Naive thymus-derived CD4-positive, alpha-beta T cell (primary cell): ENCODE data around the gene TTC8. TPM values are rescaled to one million over a fixed set of nuclear protein-coding genes. Genes with fewer than 3 reads are reported as not detected.

Experiments used
- ATAC-seq: fragments of 150-1000 bp; cut with Tn5 transposase; 2 replicates; pipeline ENCODE4 v1.10.0; 2021; ENCODE audit warnings: mild to moderate bottlenecking, moderate library complexity
- CTCF ChIA-PET: fragments of 350-600 bp; sonication (Branson Sonifier 250); formaldehyde crosslinking; loops from one replicate; lab custom pipeline; 2021; ENCODE audit warnings: antibody characterized with exemption; lab: Charles Lee
- POLR2A ChIA-PET: fragments of 350-600 bp; sonication (Branson Sonifier 250); formaldehyde crosslinking; loops from one replicate; lab custom pipeline; 2021; ENCODE audit warnings: antibody characterized with exemption, inconsistent platforms; lab: Charles Lee
- DNase-seq, 9 donors: peaks; one replicate each; pipeline versions ENCODE4 v3.0.0 to v3.0.0-alpha.2; 2020 to 2022; ENCODE audit warnings: mixed read lengths in 1 of 9
- H3K27ac ChIP-seq: one replicate; pipeline ENCODE4 v1.7.0; 2013; ENCODE audit warnings: mild to moderate bottlenecking, low read depth, low read length, moderate library complexity
- H3K27me3 ChIP-seq, 2 donors: one replicate each; pipeline ENCODE4 v1.7.0; 2013; ENCODE audit warnings: low read length in 2 of 2, mild to moderate bottlenecking in 2 of 2, moderate library complexity in 2 of 2; ENCODE audit not compliant: control insufficient read depth in 2 of 2, insufficient read depth in 2 of 2
- H3K36me3 ChIP-seq, 3 experiments: 1 replicate in 2 of 3; 2 replicates in 1 of 3; pipeline ENCODE4 v1.7.0; 2013; ENCODE audit warnings: low read length in 3 of 3, mild to moderate bottlenecking in 3 of 3, moderate library complexity in 1 of 3; ENCODE audit not compliant: insufficient read depth in 3 of 3, control insufficient read depth in 2 of 3
- H3K4me1 ChIP-seq, 2 donors: one replicate each; pipeline ENCODE4 v1.7.0; 2013; ENCODE audit warnings: low read length in 2 of 2, mild to moderate bottlenecking in 2 of 2, moderate library complexity in 1 of 2; ENCODE audit not compliant: control insufficient read depth in 2 of 2, insufficient read depth in 2 of 2
- H3K4me3 ChIP-seq: 2 replicates; pipeline ENCODE4 v1.7.0; 2013; ENCODE audit warnings: mild to moderate bottlenecking, low read length
- H3K9me3 ChIP-seq, 3 experiments: 1 replicate in 2 of 3; 2 replicates in 1 of 3; pipeline ENCODE4 v1.7.0; 2013; ENCODE audit warnings: low read length in 3 of 3; ENCODE audit not compliant: control insufficient read depth in 2 of 3
- H3K27ac Mint-ChIP-seq, 9 donors: one replicate each; pipeline ENCODE4 v1.8.0; 2020 to 2022; ENCODE audit warnings: mixed read lengths in 9 of 9, mild to moderate bottlenecking in 8 of 9, moderate library complexity in 5 of 9, inconsistent platforms in 2 of 9
- H3K27me3 Mint-ChIP-seq, 5 donors: one replicate each; pipeline ENCODE4 v1.8.0; 2021 to 2022; ENCODE audit warnings: mixed read lengths in 5 of 5, mild to moderate bottlenecking in 1 of 5
- H3K36me3 Mint-ChIP-seq, 5 donors: one replicate each; pipeline ENCODE4 v1.8.0; 2020 to 2022; ENCODE audit warnings: mixed read lengths in 5 of 5, mild to moderate bottlenecking in 3 of 5, inconsistent platforms in 1 of 5
- H3K4me1 Mint-ChIP-seq, 7 donors: one replicate each; pipeline ENCODE4 v1.8.0; 2020 to 2022; ENCODE audit warnings: mixed read lengths in 7 of 7, mild to moderate bottlenecking in 3 of 7, inconsistent platforms in 1 of 7
- H3K4me3 Mint-ChIP-seq, 10 donors: one replicate each; pipeline ENCODE4 v1.8.0; 2020 to 2022; ENCODE audit warnings: mild to moderate bottlenecking in 10 of 10, mixed read lengths in 10 of 10, moderate library complexity in 6 of 10, inconsistent platforms in 2 of 10
- H3K9me3 Mint-ChIP-seq, 11 donors: one replicate each; pipeline ENCODE4 v1.8.0; 2020 to 2022; ENCODE audit warnings: mixed read lengths in 11 of 11, mild to moderate bottlenecking in 4 of 11, inconsistent platforms in 1 of 11, moderate library complexity in 1 of 11
- intact Hi-C, 2 donors: fragments of 100-400 bp; cut with micrococcal nuclease; formaldehyde crosslinking; loops; one replicate each; pipeline ENCODE4 v1.15.1; 2023
- polyA plus RNA-seq, 2 donors: library from polyadenylated mRNA; unstranded; fragments of 300-500 nt; fragmentation: Illumina TruSeq; gene quantifications; one replicate each; pipeline ENCODE4 v1.2.3, GENCODE V29; 2021
- total RNA-seq, 6 experiments: library from RNA in 5 of 6; stranded (reverse) in 5 of 6; gene quantifications; 1 replicate in 5 of 6; 2 replicates in 1 of 6; pipeline ENCODE4 v1.2.3 and lab custom pipeline; 2021 to 2026

The TTC8 gene
- total and polyA plus RNA-seq, 7 experiments from 2014 or later = 1.3 to 3.4 (median 2.1) TPM

DNA sequence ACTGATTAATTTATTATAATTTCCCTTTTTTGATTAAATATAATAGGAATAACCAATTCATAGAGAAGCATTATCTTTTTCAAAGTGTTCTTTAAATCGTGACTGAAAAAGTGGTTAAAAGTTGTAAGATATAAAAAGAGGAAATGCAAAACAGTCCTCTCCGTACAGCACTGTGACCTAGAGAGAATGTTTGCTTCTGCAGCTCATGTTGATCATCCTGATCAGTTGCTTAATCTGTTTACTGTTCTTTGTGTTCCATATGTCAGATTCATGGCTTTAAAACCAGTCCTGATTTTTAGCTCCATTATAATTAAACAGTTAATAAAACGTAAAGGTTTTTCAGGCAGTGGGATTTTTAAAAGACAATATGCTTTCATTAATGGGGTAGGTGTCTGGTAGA is 4.7 kb downstream of the TTC8 start:
- CTCF ChIA-PET = no interaction called here
- intact Hi-C loops = loop anchor here in 1 of 2 donors (10.0 kb wide), 1 partner anchor 834 kb away; the partner anchor contains the start of gene GALC

DNA sequence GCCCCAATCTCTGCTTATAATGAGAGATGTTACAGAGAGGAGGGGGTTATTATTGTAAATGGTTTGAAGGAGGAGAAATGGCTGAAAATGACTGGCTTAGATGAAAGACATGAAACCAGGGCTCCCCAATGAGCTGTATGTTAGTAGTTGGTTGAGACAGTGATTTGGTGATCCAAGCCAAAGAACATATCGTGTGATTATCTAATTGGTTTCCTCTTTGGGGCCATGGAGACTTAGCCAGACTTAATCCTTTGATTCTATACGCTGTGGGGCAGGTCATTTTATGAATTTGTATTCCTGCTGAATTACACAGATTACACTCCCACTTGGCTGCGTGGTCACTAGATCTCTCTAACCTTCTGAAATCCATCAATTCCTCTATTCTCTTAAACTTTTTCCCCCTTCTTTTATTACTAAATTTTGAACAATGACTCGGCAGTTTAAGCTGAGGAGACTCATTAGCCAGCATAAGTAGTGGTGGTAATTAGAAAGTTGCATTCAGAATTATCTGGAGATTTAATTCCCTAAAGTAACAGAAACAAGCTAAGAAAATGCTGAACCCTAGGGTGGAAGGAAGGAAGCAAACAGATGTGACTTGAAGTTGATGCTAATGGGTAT is 5.3 kb downstream of the TTC8 start:
- Mint-ChIP-seq H3K4me1 (peaks cover 0 to 11% (median 6%) of the 10 kb centered on the region in 7 donors), H3K4me3 (no peak overlapping the region), H3K27me3 (peaks cover 0 to 20% (median 6%) of the 10 kb centered on the region in 5 donors), H3K27ac (no peak overlapping the region), H3K9me3 (no peaks in the 10 kb centered on the region), H3K36me3 (no peaks in the 10 kb centered on the region)
- ChIA-PET POLR2A (interaction anchor here (0.7 to 0.8 kb wide), 2 partner anchors 41 to 151 kb away, joined by 3 read pairs; no protein-coding TSS in a partner anchor), CTCF (no interaction called here)
- Histone ChIP-seq H3K36me3 (no peaks in the 10 kb centered on the region), H3K27ac (no peak overlapping the region), H3K4me3 (no peak overlapping the region), H3K9me3 (no peaks in the 10 kb centered on the region), H3K4me1 (peaks cover 3 to 5% of the 10 kb centered on the region in 2 donors), H3K27me3 (no peaks in the 10 kb centered on the region)
- no peak for ATAC-seq
- DNase-seq = no peak
- intact Hi-C loops = loop anchor here in 1 of 2 donors (10.0 kb wide), 1 partner anchor 835 kb away; the partner anchor contains the start of gene GALC

More for the DNA sequence above, 4.7 kb downstream of the TTC8 start:
- Mint-ChIP-seq H3K9me3 (no peaks in the 10 kb centered on the region), H3K36me3 (no peaks in the 10 kb centered on the region), H3K27me3 (peaks cover 0 to 18% (median 6%) of the 10 kb centered on the region in 5 donors), H3K4me1 (peaks cover 0 to 13% (median 7%) of the 10 kb centered on the region in 7 donors), H3K27ac (no peak overlapping the region), H3K4me3 (no peak overlapping the region)
- no peak for ATAC-seq
- no peak for DNase-seq
- Histone ChIP-seq H3K9me3 (no peaks in the 10 kb centered on the region), H3K27me3 (no peaks in the 10 kb centered on the region), H3K4me3 (no peak overlapping the region), H3K27ac (no peak overlapping the region), H3K36me3 (no peaks in the 10 kb centered on the region), H3K4me1 (peaks cover 5 to 6% of the 10 kb centered on the region in 2 donors)
- POLR2A ChIA-PET = no interaction called here

DNA sequence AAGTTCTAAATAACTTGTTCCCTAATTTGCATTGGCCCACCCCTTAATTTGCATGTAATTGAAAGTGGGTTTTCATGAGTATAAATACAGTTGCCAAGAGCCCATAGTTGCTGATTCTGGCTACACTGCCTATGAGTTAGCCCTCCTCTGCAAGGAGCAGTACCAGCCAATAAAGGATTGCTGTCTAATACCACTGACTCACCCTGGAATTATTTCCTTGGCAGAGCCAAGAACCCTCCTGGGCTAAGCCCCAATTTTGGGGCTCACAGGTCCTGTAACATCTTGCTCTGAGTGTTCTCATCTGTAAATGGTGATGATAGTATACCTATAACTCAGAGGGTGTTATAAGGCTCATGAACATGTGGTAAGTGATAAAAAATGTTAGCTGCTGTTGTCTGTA is 6.8 kb downstream of the TTC8 start:
- H3K27ac Mint-ChIP-seq = no peak overlapping the region
- no peak overlapping the region for H3K4me3 ChIP-seq
- intact Hi-C loops = no loop called here
- H3K27me3 Mint-ChIP-seq = peaks cover 0 to 26% (median 6%) of the 10 kb centered on the region in 5 donors
- ATAC-seq (no peak), DNase-seq (no peak)
- H3K27me3 ChIP-seq = no peaks in the 10 kb centered on the region
- no peaks in the 10 kb centered on the region for H3K4me1 ChIP-seq
- no peaks in the 10 kb centered on the region for H3K36me3 ChIP-seq
- peaks cover 0 to 3% (median 0%) of the 10 kb centered on the region in 7 donors for H3K4me1 Mint-ChIP-seq
- H3K9me3 ChIP-seq = no peaks in the 10 kb centered on the region
- ChIA-PET POLR2A (no interaction called here), CTCF (no interaction called here)
- no peaks in the 10 kb centered on the region for H3K9me3 Mint-ChIP-seq
- no peak overlapping the region for H3K4me3 Mint-ChIP-seq
- H3K27ac ChIP-seq = no peak overlapping the region
- H3K36me3 Mint-ChIP-seq = no peaks in the 10 kb centered on the region

DNA sequence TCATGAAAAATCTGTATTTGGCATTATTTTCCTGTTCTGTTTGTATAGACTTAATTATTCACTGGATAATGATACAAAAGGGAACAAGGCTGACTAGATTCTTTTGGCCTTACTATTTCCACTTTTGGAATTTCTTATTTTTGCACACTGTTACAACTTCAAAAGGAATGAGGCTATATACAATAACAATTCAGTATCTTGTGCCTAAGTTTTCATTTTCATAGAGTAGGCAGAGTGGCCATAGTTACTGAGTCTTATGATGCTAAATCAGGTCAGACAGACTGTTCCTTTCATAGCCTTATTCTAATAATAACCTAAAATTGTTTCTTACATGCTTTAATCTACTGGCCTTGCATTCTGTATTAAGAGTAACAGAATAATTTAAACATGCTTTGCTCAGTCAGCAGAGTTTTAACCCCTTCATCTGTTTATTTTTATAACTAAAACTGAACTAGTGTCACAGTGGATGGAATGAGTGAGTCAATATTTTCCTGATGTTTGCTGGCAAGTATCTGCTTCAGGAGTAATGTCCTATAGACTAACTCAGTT is 10.5 kb downstream of the TTC8 start:
- Histone ChIP-seq H3K27me3 (no peaks in the 10 kb centered on the region), H3K4me3 (no peak overlapping the region), H3K9me3 (no peaks in the 10 kb centered on the region), H3K27ac (no peak overlapping the region), H3K4me1 (no peaks in the 10 kb centered on the region), H3K36me3 (no peaks in the 10 kb centered on the region)
- DNase-seq = no peak
- H3K27me3 Mint-ChIP-seq = peaks cover 0 to 23% (median 12%) of the 10 kb centered on the region in 5 donors
- H3K36me3 Mint-ChIP-seq = peaks cover 0 to 5% (median 0%) of the 10 kb centered on the region in 5 donors
- H3K27ac Mint-ChIP-seq = no peak overlapping the region
- CTCF ChIA-PET = no interaction called here
- intact Hi-C loops = no loop called here
- POLR2A ChIA-PET = no interaction called here
- no peak overlapping the region for H3K4me3 Mint-ChIP-seq
- ATAC-seq = no peak
- peaks cover 0 to 3% (median 0%) of the 10 kb centered on the region in 7 donors for H3K4me1 Mint-ChIP-seq
- H3K9me3 Mint-ChIP-seq = no peaks in the 10 kb centered on the region

DNA sequence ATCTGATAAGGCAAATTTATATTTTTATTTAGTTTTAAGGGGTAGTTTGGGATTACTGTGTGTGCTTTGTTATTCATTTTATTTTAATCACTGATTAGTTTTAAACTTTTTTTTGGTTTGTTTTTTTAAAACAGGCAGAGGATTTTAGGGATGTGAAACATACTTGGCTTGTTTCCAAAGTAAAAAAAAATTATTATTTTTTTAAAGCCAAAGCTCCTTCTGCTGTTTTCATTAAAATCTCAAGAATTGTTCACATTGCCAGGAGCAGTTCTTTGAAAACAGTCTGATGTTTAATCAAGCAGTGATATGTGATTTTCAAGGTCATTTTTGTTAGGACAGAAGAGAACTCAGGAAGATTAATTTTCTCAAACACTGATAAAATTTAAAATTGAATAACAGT is 11.2 kb downstream of the TTC8 start:
- H3K9me3 ChIP-seq = no peaks in the 10 kb centered on the region
- no peak overlapping the region for H3K4me3 ChIP-seq
- peaks cover 0 to 2% (median 0%) of the 10 kb centered on the region in 7 donors for H3K4me1 Mint-ChIP-seq
- no peak overlapping the region for H3K4me3 Mint-ChIP-seq
- peaks cover 0 to 5% (median 0%) of the 10 kb centered on the region in 5 donors for H3K36me3 Mint-ChIP-seq
- DNase-seq (no peak), ATAC-seq (no peak)
- intact Hi-C loops = no loop called here
- H3K27ac Mint-ChIP-seq = no peak overlapping the region
- H3K4me1 ChIP-seq = no peaks in the 10 kb centered on the region
- H3K27ac ChIP-seq = no peak overlapping the region
- H3K36me3 ChIP-seq = no peaks in the 10 kb centered on the region
- no peaks in the 10 kb centered on the region for H3K9me3 Mint-ChIP-seq
- POLR2A ChIA-PET = no interaction called here
- CTCF ChIA-PET = no interaction called here
- H3K27me3 ChIP-seq = no peaks in the 10 kb centered on the region
- H3K27me3 Mint-ChIP-seq = peaks cover 0 to 23% (median 12%) of the 10 kb centered on the region in 5 donors

DNA sequence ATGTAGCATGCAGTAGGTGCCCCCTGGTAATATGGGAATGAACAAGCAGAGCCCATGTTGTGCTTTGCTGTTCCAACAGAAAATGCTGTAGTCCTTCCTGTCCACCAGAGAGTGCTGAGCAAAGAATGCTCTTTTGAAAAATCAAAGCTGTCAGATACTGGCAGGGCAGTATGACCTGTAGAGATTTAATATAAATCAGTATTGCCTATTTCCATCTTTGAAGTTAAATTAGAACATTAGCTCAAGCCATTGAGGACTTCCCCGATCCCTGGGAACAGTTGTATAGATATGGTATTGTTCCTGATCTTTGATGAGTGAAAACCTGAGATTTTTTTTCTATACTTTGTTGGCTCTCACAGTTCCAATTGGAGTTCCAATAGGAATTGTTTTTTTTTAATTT is 13.0 kb downstream of the TTC8 start:
- H3K27ac Mint-ChIP-seq = no peak overlapping the region
- H3K4me1 ChIP-seq = no peaks in the 10 kb centered on the region
- POLR2A ChIA-PET = no interaction called here
- no peak overlapping the region for H3K27ac ChIP-seq
- H3K9me3 Mint-ChIP-seq = no peaks in the 10 kb centered on the region
- intact Hi-C loops = no loop called here
- H3K27me3 Mint-ChIP-seq = peaks cover 0 to 23% (median 12%) of the 10 kb centered on the region in 5 donors
- no peak overlapping the region for H3K4me3 ChIP-seq
- peaks cover 0 to 12% (median 0%) of the 10 kb centered on the region in 5 donors for H3K36me3 Mint-ChIP-seq
- no peaks in the 10 kb centered on the region for H3K27me3 ChIP-seq
- H3K4me3 Mint-ChIP-seq = no peak overlapping the region
- no peak for ATAC-seq
- H3K4me1 Mint-ChIP-seq = peaks cover 0 to 2% (median 0%) of the 10 kb centered on the region in 7 donors
- no peaks in the 10 kb centered on the region for H3K36me3 ChIP-seq
- CTCF ChIA-PET = no interaction called here
- H3K9me3 ChIP-seq = no peaks in the 10 kb centered on the region
- DNase-seq = no peak
